VCaP (cell line): ENCODE data around the gene SP2.
A peak's percentile ranks its signal among the peaks of the same experiment; 100 is the strongest.

Source experiments
- H3K27ac ChIP-seq: fragments of 450-650 bp; 2 replicates; pipeline ENCODE4 v1.5.1; 2017
- TF ChIP-seq, protein P1 (sequence below): fragments of 450-650 bp; conservative IDR thresholded peaks from 2 replicates; pipeline ENCODE4 v1.5.1; 2017; ENCODE audit warnings: mild to moderate bottlenecking, moderate library complexity

The SP2 gene

DNA sequence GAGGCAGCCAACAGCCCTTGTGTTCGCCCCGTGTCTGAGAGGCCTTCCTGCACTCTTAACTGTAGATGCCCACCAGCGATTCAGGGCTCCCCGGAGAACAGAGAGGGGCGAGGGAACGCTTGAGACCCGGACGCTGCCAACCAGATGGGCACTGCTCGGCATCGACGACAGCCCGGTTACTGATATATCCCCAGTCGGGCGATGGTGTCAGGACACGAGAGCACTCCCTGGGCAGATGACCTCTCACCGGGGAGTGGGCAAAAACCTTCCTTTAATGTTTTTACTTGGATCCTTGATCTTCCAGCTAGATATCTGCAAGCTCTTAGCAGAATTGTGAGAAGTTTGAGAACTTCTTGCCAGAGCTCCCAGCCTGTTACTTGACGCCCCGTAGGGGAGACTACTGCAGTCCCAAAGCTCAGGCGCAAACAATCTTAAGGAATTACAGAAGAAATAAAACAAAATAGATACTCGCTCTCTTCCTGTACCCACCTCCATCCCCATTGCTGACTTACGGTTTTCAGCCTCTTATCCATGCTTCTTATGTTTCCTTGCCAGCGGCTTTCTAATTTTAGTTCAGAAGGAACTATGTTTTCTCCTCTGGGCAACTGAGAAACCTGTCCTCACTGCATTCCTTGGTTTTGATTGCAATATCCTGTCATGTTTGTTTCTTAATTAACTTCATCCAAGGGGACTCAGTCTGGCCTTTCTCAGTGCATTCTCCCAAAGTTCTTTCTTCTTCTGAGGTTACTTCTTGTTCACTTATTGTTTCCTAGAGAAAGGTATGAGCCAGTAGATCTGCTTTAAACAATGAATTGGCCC lies 845 bp downstream of the SP2 start:
- peak overlapping the region; percentile 96 for H3K27ac ChIP-seq
- TF ChIP-seq, protein P1, sequence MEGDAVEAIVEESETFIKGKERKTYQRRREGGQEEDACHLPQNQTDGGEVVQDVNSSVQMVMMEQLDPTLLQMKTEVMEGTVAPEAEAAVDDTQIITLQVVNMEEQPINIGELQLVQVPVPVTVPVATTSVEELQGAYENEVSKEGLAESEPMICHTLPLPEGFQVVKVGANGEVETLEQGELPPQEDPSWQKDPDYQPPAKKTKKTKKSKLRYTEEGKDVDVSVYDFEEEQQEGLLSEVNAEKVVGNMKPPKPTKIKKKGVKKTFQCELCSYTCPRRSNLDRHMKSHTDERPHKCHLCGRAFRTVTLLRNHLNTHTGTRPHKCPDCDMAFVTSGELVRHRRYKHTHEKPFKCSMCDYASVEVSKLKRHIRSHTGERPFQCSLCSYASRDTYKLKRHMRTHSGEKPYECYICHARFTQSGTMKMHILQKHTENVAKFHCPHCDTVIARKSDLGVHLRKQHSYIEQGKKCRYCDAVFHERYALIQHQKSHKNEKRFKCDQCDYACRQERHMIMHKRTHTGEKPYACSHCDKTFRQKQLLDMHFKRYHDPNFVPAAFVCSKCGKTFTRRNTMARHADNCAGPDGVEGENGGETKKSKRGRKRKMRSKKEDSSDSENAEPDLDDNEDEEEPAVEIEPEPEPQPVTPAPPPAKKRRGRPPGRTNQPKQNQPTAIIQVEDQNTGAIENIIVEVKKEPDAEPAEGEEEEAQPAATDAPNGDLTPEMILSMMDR, result no peak

DNA sequence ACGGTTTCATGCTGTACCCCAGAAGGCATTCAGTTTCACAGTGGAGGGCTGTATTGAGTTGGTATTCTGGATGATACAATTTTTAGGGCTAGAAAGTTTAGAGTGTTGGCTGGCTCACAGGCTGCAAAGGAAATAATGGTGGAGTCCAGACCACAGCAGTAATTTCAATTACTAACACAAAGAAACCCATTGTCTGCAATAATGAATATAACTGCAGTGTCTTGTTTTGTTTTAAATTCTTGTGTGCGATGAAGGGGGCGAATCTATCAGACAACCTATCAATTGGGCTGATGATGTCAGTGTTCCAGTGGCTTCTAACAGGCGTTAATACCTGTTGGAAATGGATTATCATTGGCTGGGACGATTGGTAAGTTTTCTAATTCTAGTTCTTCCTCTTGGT lies 1.5 kb downstream of the SP2 start:
- TF ChIP-seq, protein P1, result no peak
- H3K27ac ChIP-seq, result peak overlapping the region; percentile 96; the same call in 1 of the 2 replicates

DNA sequence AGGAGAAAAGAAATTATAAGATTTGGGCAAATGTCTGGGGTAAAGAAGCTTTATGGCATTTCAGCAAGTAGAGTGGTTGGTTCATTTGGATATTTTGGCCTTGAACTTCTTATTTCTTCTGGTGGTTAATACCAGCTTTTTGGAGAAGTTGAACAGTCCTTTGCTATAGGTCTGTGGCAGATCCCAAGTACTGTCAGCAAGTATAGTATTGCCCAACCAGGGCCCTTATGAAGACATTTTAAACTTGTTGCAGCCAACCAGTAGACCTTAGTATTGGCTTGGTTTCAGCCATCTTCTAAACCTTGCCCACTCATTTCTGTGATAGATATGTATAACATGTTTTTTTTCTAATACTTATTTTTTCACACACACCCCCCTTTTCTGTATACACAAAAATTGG lies 2.2 kb downstream of the SP2 start:
- H3K27ac ChIP-seq, result no peak overlapping the region
- TF ChIP-seq, protein P1, result no peak

DNA sequence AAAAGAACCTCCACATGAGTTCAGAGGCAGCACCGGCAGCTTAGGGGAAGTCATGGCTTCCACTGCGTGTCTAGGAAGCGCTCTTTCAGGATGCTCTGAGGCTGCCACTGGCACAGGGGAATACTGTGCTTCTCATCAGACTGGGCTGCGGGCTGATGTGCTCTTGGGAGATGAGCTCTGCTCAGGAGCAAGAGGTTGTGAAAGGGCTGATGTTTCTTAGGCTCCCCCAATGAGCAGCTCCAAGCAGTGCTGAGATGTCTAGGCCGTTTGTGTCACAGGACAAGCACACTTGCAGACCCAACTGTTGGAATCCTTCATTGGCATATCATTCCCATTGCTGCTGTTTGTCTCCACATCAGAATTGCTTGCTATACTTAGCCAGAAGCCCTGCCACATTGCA lies 3.6 kb downstream of the SP2 start:
- TF ChIP-seq, protein P1, result no peak
- H3K27ac ChIP-seq, result no peak overlapping the region

DNA sequence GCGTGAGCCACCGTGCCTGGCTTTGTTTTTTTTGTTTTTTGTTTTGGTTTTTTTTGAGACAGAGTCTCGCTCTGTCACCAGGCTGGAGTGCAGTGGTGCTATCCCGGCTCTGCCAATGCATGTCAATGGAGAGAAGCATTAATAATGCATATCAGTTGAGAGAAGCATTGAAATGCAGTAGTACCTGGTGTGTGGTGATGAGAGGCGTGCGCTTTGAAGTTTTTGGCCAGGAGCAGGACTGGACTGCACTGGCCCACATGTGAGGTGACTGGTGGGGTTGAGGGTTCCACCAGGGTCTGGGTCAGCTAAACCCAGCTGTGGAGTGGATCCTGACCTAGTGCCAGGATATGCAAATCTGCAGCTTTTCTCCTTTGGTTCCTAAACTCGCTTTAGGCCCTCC lies 5.4 kb downstream of the SP2 start:
- TF ChIP-seq, protein P1, result no peak
- H3K27ac ChIP-seq, result no peak overlapping the region

DNA sequence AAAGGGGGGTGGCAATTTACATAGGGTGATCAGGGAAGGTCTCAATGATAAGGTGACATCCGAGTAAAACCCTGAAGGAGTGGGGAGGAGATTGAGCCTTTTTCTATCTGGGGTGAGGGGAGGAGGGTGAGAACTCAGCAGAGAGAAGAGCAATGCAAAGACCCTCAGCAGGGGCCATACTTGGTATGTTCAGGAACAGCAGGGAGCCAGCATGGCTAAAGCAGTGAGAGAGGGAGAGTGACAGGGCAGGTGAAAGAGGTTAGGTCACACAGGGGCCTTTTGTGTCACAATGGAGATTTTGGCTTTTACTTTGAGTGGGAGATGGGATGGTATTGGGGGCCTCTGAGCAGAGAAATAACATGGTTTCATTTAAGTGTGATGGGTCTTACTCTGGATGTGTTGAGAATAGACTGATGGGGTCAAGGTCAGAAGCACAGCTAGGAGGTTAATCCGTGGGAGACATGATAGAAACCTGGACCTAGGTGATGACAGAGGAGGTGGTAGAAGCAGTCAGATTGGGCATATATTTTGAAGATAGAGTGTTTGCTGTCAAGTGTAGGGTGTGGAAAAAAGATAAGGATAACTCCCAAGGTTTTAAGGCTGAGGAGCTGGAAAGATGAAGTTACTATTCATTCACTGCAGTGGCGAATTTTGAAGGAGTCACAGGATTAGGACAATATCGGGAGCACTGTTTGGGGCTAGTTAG lies 6.2 kb downstream of the SP2 start:
- TF ChIP-seq, protein P1, result no peak
- H3K27ac ChIP-seq, result no peak overlapping the region

DNA sequence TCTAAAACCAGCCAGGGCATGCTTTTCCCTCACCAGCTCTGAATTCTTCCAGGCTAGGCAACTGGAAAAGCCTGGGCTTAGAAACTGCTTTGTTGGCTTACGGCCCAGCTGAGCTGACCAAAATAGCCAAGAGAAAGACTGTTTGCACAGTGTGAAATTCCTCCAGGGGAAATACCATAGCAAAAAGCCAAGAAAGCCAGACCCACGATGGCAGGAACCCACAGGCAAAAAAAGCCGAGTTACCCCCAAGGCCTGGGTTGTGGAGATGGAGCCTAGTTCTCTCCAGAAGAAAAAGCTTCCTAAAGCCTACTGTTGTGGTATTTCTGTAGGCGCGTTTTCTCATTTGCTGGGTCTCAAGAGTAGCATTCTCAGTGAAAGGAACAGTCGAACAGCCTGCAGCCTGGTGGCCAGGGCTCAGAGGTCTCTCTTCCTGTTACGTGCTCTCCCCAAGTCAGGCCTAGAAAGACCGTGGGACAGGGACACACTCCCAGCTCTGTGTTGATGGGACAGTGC lies 9.2 kb downstream of the SP2 start:
- TF ChIP-seq, protein P1, result no peak
- peak overlapping the region; percentile 33; the same call in 1 of the 2 replicates for H3K27ac ChIP-seq
